HEK293 (cell line): ENCODE measurements around the gene ZNF532.

Source experiments
- CTCF ChIA-PET: fragments of 350-600 bp; formaldehyde crosslinking; extraction: SDS; loops from one replicate; lab custom pipeline; 2021; ENCODE audit warnings: antibody characterized with exemption; lab: Yijun Ruan, JAX
- POLR2A ChIA-PET: fragments of 300-600 bp; formaldehyde crosslinking; extraction: SDS; loops from one replicate; lab custom pipeline; 2020; ENCODE audit warnings: antibody characterized with exemption, inconsistent platforms; lab: Yijun Ruan, JAX
- H3K27ac ChIP-seq: fragments of 200-500 bp; sonication (Bioruptor generic); 2 replicates; pipeline ENCODE4 v1.5.1; 2014; ENCODE audit warnings: low read depth, low read length, control low read depth, inconsistent platforms; ENCODE audit errors: extremely low read depth
- H3K36me3 ChIP-seq, 2 experiments: fragments of 200-500 bp in 1 of 2; sonication (Bioruptor generic) in 1 of 2; 1 replicate in 1 of 2; 2 replicates in 1 of 2; pipeline ENCODE4 v1.5.1; 2014 to 2017; ENCODE audit warnings: inconsistent platforms in 2 of 2, low read length in 2 of 2; ENCODE audit not compliant: control insufficient read depth in 2 of 2, insufficient read depth in 1 of 2
- H3K4me1 ChIP-seq: fragments of 200-500 bp; sonication (Bioruptor generic); 2 replicates; pipeline ENCODE4 v1.5.1; 2014; ENCODE audit warnings: mild to moderate bottlenecking, low read length, inconsistent platforms; ENCODE audit not compliant: control insufficient read depth, insufficient read depth
- H3K4me3 ChIP-seq: 2 replicates; pipeline ENCODE4 v1.5.1; 2011; ENCODE audit warnings: low read depth, mild to moderate bottlenecking, control low read depth, low read length, moderate library complexity
- H3K9me3 ChIP-seq: fragments of 200-500 bp; sonication (Bioruptor generic); 2 replicates; pipeline ENCODE4 v1.5.1; 2014; ENCODE audit warnings: low read depth, low read length, inconsistent platforms; ENCODE audit not compliant: control insufficient read depth, insufficient read depth
- ATF2 ChIP-seq: fragments of 450-650 bp; formaldehyde crosslinking; IDR thresholded peaks from 2 replicates; pipeline ENCODE4 v1.5.1; 2016; ENCODE audit warnings: missing biosample characterization, missing genetic modification characterization, low read depth
- KLF1 ChIP-seq: fragments of 450-650 bp; formaldehyde crosslinking; IDR thresholded peaks from 2 replicates; pipeline ENCODE4 v1.5.1; 2016; ENCODE audit warnings: missing biosample characterization, missing genetic modification characterization
- PRDM6 ChIP-seq: fragments of 450-650 bp; formaldehyde crosslinking; IDR thresholded peaks from 2 replicates; pipeline ENCODE4 v1.5.1; 2017; ENCODE audit warnings: missing biosample characterization, missing genetic modification characterization
- ZFP3 ChIP-seq: fragments of 450-650 bp; formaldehyde crosslinking; IDR thresholded peaks from 2 replicates; pipeline ENCODE4 v1.5.1; 2016; ENCODE audit warnings: low read depth, missing biosample characterization, missing genetic modification characterization
- ZNF114 ChIP-seq: fragments of 450-650 bp; formaldehyde crosslinking; IDR thresholded peaks from 2 replicates; pipeline ENCODE4 v1.5.0; 2017; ENCODE audit warnings: missing biosample characterization, missing genetic modification characterization
- ZNF23 ChIP-seq: fragments of 450-650 bp; formaldehyde crosslinking; IDR thresholded peaks from 2 replicates; pipeline ENCODE4 v1.5.1; 2016; ENCODE audit warnings: missing biosample characterization, missing genetic modification characterization, borderline replicate concordance
- ZNF266 ChIP-seq: fragments of 450-650 bp; formaldehyde crosslinking; IDR thresholded peaks from 2 replicates; pipeline ENCODE4 v1.5.1; 2016; ENCODE audit warnings: missing biosample characterization, missing genetic modification characterization, low read depth
- ZNF37A ChIP-seq: fragments of 450-650 bp; IDR thresholded peaks from 2 replicates; pipeline ENCODE4 v1.5.1; 2018; ENCODE audit warnings: missing biosample characterization, missing genetic modification characterization
- ZNF426 ChIP-seq: fragments of 450-650 bp; formaldehyde crosslinking; IDR thresholded peaks from 2 replicates; pipeline ENCODE4 v1.5.1; 2017; ENCODE audit warnings: missing biosample characterization, missing genetic modification characterization, mild to moderate bottlenecking, inconsistent platforms, moderate library complexity
- ZNF473 ChIP-seq: fragments of 450-650 bp; formaldehyde crosslinking; IDR thresholded peaks from 2 replicates; pipeline ENCODE4 v1.5.1; 2017; ENCODE audit warnings: missing biosample characterization, missing genetic modification characterization
- ZNF48 ChIP-seq: fragments of 450-650 bp; formaldehyde crosslinking; IDR thresholded peaks from 2 replicates; pipeline ENCODE4 v1.5.1; 2016; ENCODE audit warnings: missing biosample characterization, missing genetic modification characterization
- ZNF529 ChIP-seq: fragments of 450-650 bp; formaldehyde crosslinking; IDR thresholded peaks from 2 replicates; pipeline ENCODE4 v1.5.1; 2017; ENCODE audit warnings: missing genetic modification characterization, missing biosample characterization; ENCODE audit not compliant: insufficient replicate concordance
- ZNF548 ChIP-seq: fragments of 450-650 bp; formaldehyde crosslinking; IDR thresholded peaks from 2 replicates; pipeline ENCODE4 v1.5.1; 2016; ENCODE audit warnings: missing biosample characterization, missing genetic modification characterization
- ZNF571 ChIP-seq: fragments of 450-650 bp; formaldehyde crosslinking; IDR thresholded peaks from 2 replicates; pipeline ENCODE4 v1.5.0; 2017; ENCODE audit warnings: missing biosample characterization, missing genetic modification characterization
- ZNF704 ChIP-seq: fragments of 450-650 bp; formaldehyde crosslinking; IDR thresholded peaks from 2 replicates; pipeline ENCODE4 v1.5.1; 2016; ENCODE audit warnings: missing biosample characterization, missing genetic modification characterization
- ZNF747 ChIP-seq: fragments of 450-650 bp; formaldehyde crosslinking; IDR thresholded peaks from 2 replicates; pipeline ENCODE4 v1.5.1; 2016; ENCODE audit warnings: missing biosample characterization, missing genetic modification characterization
- ZNF792 ChIP-seq: fragments of 450-650 bp; formaldehyde crosslinking; IDR thresholded peaks from 2 replicates; pipeline ENCODE4 v1.5.1; 2016; ENCODE audit warnings: missing biosample characterization, missing genetic modification characterization
- ZSCAN5A ChIP-seq: fragments of 450-650 bp; formaldehyde crosslinking; IDR thresholded peaks from 2 replicates; pipeline ENCODE4 v1.5.1; 2016; ENCODE audit warnings: missing biosample characterization, missing genetic modification characterization

Gene ZNF532

GRCh38 chr18:58922995-58923394 is 58.3 kb downstream of the ZNF532 start:
- no peaks in the 10 kb centered on the region for H3K4me1 ChIP-seq
- no peaks in the 10 kb centered on the region for H3K9me3 ChIP-seq
- H3K4me3 ChIP-seq = no peak overlapping the region
- POLR2A ChIA-PET = no interaction called here
- CTCF ChIA-PET = interaction anchor here (2.4 kb wide), 1 partner anchor 148 kb away, joined by 8 read pairs; no protein-coding TSS in a partner anchor
- no peak overlapping the region for H3K27ac ChIP-seq
- H3K36me3 ChIP-seq = peaks cover 0 to 7% of the 10 kb centered on the region in 2 experiments; a peak in 1 of 3 replicates
- no peak for TF ChIP-seq ZFP3 (tag by site-specific recombination)
- no peak for TF ChIP-seq ZNF114 (tag by site-specific recombination)
- no peak for TF ChIP-seq ZNF37A (tag by site-specific recombination)
- no peak for TF ChIP-seq PRDM6 (tag by site-specific recombination)
- no peak for TF ChIP-seq KLF1 (tag by site-specific recombination)
- TF ChIP-seq ZNF473 = no peak
- no peak for TF ChIP-seq ZNF571 (tag by site-specific recombination)
- no peak for TF ChIP-seq ZNF23 (tag by site-specific recombination)
- no peak for TF ChIP-seq ZNF704 (tag by site-specific recombination)
- no peak for TF ChIP-seq ATF2 (tag by site-specific recombination)
- TF ChIP-seq ZSCAN5A (tag by site-specific recombination) = no peak
- no peak for TF ChIP-seq ZNF266
- TF ChIP-seq, all 188 proteins: peak for 0

GRCh38 chr18:58924473-58924872 is 59.8 kb downstream of the ZNF532 start:
- no peaks in the 10 kb centered on the region for H3K36me3 ChIP-seq
- ChIA-PET POLR2A (no interaction called here), CTCF (interaction anchor here (0.6 to 1.1 kb wide), 2 partner anchors 143 to 160 kb away, joined by 3 to 4 read pairs; no protein-coding TSS in a partner anchor)
- peak; percentile 97 for TF ChIP-seq ZNF529 (tag by site-specific recombination)
- no peak for TF ChIP-seq ZNF48
- no peak for TF ChIP-seq ZNF792
- no peak for TF ChIP-seq ZNF548 (tag by site-specific recombination)
- no peak for TF ChIP-seq ZNF747 (tag by site-specific recombination)
- no peak for TF ChIP-seq ZNF426 (tag by site-specific recombination)
- no peak overlapping the region for H3K27ac ChIP-seq
- H3K4me1 ChIP-seq = no peaks in the 10 kb centered on the region
- no peaks in the 10 kb centered on the region for H3K9me3 ChIP-seq
- no peak overlapping the region for H3K4me3 ChIP-seq
